HG02840 (cell line): ENCODE data around the gene TBC1D17.
A peak's percentile ranks its signal among the peaks of the same experiment; 100 is the strongest.

ENCODE experiments used
- ATAC-seq: cut with Tn5 transposase; IDR thresholded peaks from one replicate; pipeline ENCODE4 v1.9.1; 2021; ENCODE audit warnings: mild to moderate bottlenecking, moderate library complexity, moderate number of reproducible peaks; ENCODE audit not compliant: unreplicated experiment, low FRiP score

TBC1D17 gene

GRCh38 chr19:49859682-49860335 lies 17.7 kb upstream of the TBC1D17 start:
- ATAC-seq: no peak

GRCh38 chr19:49860336-49861102 lies 17.0 kb upstream of the TBC1D17 start:
- ATAC-seq: no peak

- ATAC-seq: no peak
Observed at GRCh38 chr19:49861107-49861506, 16.4 kb upstream of the TBC1D17 start.

GRCh38 chr19:49861541-49862378 lies 15.7 kb upstream of the TBC1D17 start:
- no peak for ATAC-seq

- ATAC-seq: no peak
Observed at GRCh38 chr19:49862391-49863253, 14.9 kb upstream of the TBC1D17 start.

GRCh38 chr19:49863254-49863934 lies 14.1 kb upstream of the TBC1D17 start:
- ATAC-seq: no peak

GRCh38 chr19:49863935-49864320 lies 13.6 kb upstream of the TBC1D17 start:
- no peak for ATAC-seq

GRCh38 chr19:49864890-49865289 lies 12.6 kb upstream of the TBC1D17 start:
- no peak for ATAC-seq

GRCh38 chr19:49866933-49867782 lies 10.3 kb upstream of the TBC1D17 start, which contains the start of gene PNKP:
Gene PNKP, minus strand, starts transcription at chr19:49867576. Its CDS starts 372 bp downstream, at chr19:49867204.
- peak; percentile 46 for ATAC-seq

- ATAC-seq: no peak
Observed at GRCh38 chr19:49869009-49869483, 8.5 kb upstream of the TBC1D17 start.

- ATAC-seq: peak; percentile 64
Observed at GRCh38 chr19:49869484-49870308, 7.8 kb upstream of the TBC1D17 start.

GRCh38 chr19:49870309-49870901 lies 7.1 kb upstream of the TBC1D17 start:
- no peak for ATAC-seq

- no peak for ATAC-seq
Observed at GRCh38 chr19:49871349-49871985, 6.0 kb upstream of the TBC1D17 start.

GRCh38 chr19:49872245-49873128 lies 5.0 kb upstream of the TBC1D17 start:
- ATAC-seq: no peak

- no peak for ATAC-seq
Observed at GRCh38 chr19:49873129-49873521, 4.4 kb upstream of the TBC1D17 start.

- no peak for ATAC-seq
Observed at GRCh38 chr19:49873834-49874233, 3.7 kb upstream of the TBC1D17 start.
